Hepatocyte (in vitro differentiated cells): ENCODE results near the gene CD8B.

ENCODE experiments used
- CTCF ChIP-seq: fragments of 200-600 bp; sonication (generic); IDR thresholded peaks from 2 replicates; pipeline ENCODE4 v1.5.1; 2016; ENCODE audit warnings: antibody characterized with exemption, mild to moderate bottlenecking; ENCODE audit not compliant: poor library complexity
- EZH2 ChIP-seq: fragments of 200-600 bp; sonication (generic); IDR thresholded peaks from 2 replicates; pipeline ENCODE4 v1.6.1; 2016; ENCODE audit warnings: antibody characterized with exemption, mild to moderate bottlenecking, borderline replicate concordance

DNA sequence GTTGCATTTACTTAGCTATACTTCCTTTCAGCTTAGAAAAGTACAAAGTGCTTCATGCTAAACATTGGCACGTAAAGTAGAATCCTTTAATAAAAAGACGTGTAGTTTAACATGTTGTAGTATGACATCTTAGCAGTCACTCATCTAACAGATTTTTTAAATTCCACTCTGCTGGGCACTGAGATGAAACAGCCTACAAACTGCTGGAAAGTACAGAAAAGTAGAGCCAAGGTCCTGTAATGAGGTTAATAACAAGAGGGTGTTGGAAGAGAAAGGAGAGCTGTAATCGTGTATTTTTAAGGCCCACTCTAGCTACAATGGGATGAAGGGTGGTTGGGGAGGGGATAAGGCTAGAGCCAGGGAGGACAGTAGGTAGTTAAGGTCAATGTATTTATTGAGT is 81.7 kb downstream of the CD8B start:
- TF ChIP-seq EZH2 (no peak), CTCF (no peak)
